ENCODE measurements around the gene SKIC8.
"Not testable (repeated sequence)": the region's sequence is repeated elsewhere in the genome, so short reads cannot be mapped to it uniquely, and the experiment has no call there.

Gene SKIC8

GRCh38 chr15:78245392-78245791 is 54.0 kb downstream of the SKIC8 start:
- not testable (repeated sequence) for H3K9me3 ChIP-seq (ENCODE audit: low read length); H3K27ac ChIP-seq (ENCODE audit: low read depth, low read length); H3K36me3 ChIP-seq (ENCODE audit: insufficient read depth, low read length); H3K4me3 ChIP-seq (ENCODE audit: low read depth in 1 of 2, low read length in 2 of 2); H3K9ac ChIP-seq (ENCODE audit: low read length); H3K27me3 ChIP-seq (ENCODE audit: control insufficient read depth in 1 of 2, insufficient read depth in 2 of 2, low read length in 2 of 2); H3K4me1 ChIP-seq (ENCODE audit: insufficient read depth, low read length)

- no peaks in the 10 kb centered on the region for H3K36me3 ChIP-seq (ENCODE audit: insufficient read depth, low read length)
- H3K27ac ChIP-seq (ENCODE audit: low read depth, low read length), result no peak overlapping the region
- H3K9ac ChIP-seq (ENCODE audit: low read length), result no peak overlapping the region
- peaks cover 8% of the 10 kb centered on the region for H3K4me1 ChIP-seq (ENCODE audit: insufficient read depth, low read length)
- no peaks in the 10 kb centered on the region for H3K9me3 ChIP-seq (ENCODE audit: low read length)
- H3K27me3 ChIP-seq (ENCODE audit: control insufficient read depth in 1 of 2, insufficient read depth in 2 of 2, low read length in 2 of 2), result no peaks in the 10 kb centered on the region
- H3K4me3 ChIP-seq (ENCODE audit: low read depth in 1 of 2, low read length in 2 of 2), result no peak overlapping the region
Observed at GRCh38 chr15:78244893-78245292, 54.5 kb downstream of the SKIC8 start.

GRCh38 chr15:78244101-78244500 is 55.3 kb downstream of the SKIC8 start:
- Histone ChIP-seq H3K27me3 (ENCODE audit: control insufficient read depth in 1 of 2, insufficient read depth in 2 of 2, low read length in 2 of 2) (no peaks in the 10 kb centered on the region), H3K27ac (ENCODE audit: low read depth, low read length) (no peak overlapping the region), H3K9me3 (ENCODE audit: low read length) (no peaks in the 10 kb centered on the region), H3K4me1 (ENCODE audit: insufficient read depth, low read length) (peaks cover 8% of the 10 kb centered on the region), H3K9ac (ENCODE audit: low read length) (no peak overlapping the region), H3K36me3 (ENCODE audit: insufficient read depth, low read length) (no peaks in the 10 kb centered on the region), H3K4me3 (ENCODE audit: low read depth in 1 of 2, low read length in 2 of 2) (no peak overlapping the region)

GRCh38 chr15:78243491-78243941 is 55.9 kb downstream of the SKIC8 start:
- Histone ChIP-seq H3K4me1 (ENCODE audit: insufficient read depth, low read length) (peaks cover 8% of the 10 kb centered on the region), H3K36me3 (ENCODE audit: insufficient read depth, low read length) (no peaks in the 10 kb centered on the region), H3K9me3 (ENCODE audit: low read length) (no peaks in the 10 kb centered on the region), H3K27ac (ENCODE audit: low read depth, low read length) (no peak overlapping the region), H3K4me3 (ENCODE audit: low read depth in 1 of 2, low read length in 2 of 2) (no peak overlapping the region), H3K9ac (ENCODE audit: low read length) (no peak overlapping the region), H3K27me3 (ENCODE audit: control insufficient read depth in 1 of 2, insufficient read depth in 2 of 2, low read length in 2 of 2) (no peaks in the 10 kb centered on the region)

GRCh38 chr15:78243058-78243457 is 56.4 kb downstream of the SKIC8 start:
- Histone ChIP-seq H3K27me3 (ENCODE audit: control insufficient read depth in 1 of 2, insufficient read depth in 2 of 2, low read length in 2 of 2) (no peaks in the 10 kb centered on the region), H3K9ac (ENCODE audit: low read length) (no peak overlapping the region), H3K4me1 (ENCODE audit: insufficient read depth, low read length) (peaks cover 8% of the 10 kb centered on the region), H3K4me3 (ENCODE audit: low read depth in 1 of 2, low read length in 2 of 2) (no peak overlapping the region), H3K36me3 (ENCODE audit: insufficient read depth, low read length) (no peaks in the 10 kb centered on the region), H3K27ac (ENCODE audit: low read depth, low read length) (no peak overlapping the region), H3K9me3 (ENCODE audit: low read length) (no peaks in the 10 kb centered on the region)

- Histone ChIP-seq H3K27ac (ENCODE audit: low read depth, low read length) (no peak overlapping the region), H3K9ac (ENCODE audit: low read length) (no peak overlapping the region), H3K4me1 (ENCODE audit: insufficient read depth, low read length) (peaks cover 8% of the 10 kb centered on the region), H3K4me3 (ENCODE audit: low read depth in 1 of 2, low read length in 2 of 2) (no peak overlapping the region), H3K27me3 (ENCODE audit: control insufficient read depth in 1 of 2, insufficient read depth in 2 of 2, low read length in 2 of 2) (no peaks in the 10 kb centered on the region), H3K9me3 (ENCODE audit: low read length) (no peaks in the 10 kb centered on the region), H3K36me3 (ENCODE audit: insufficient read depth, low read length) (no peaks in the 10 kb centered on the region)
Observed at GRCh38 chr15:78242128-78242527, 57.3 kb downstream of the SKIC8 start.

GRCh38 chr15:78241017-78241416 is 58.4 kb downstream of the SKIC8 start:
- no peak overlapping the region for H3K27ac ChIP-seq (ENCODE audit: low read depth, low read length)
- no peak overlapping the region for H3K4me3 ChIP-seq (ENCODE audit: low read depth in 1 of 2, low read length in 2 of 2)
- H3K4me1 ChIP-seq (ENCODE audit: insufficient read depth, low read length), result peaks cover 8% of the 10 kb centered on the region
- H3K9me3 ChIP-seq (ENCODE audit: low read length), result no peaks in the 10 kb centered on the region
- no peak overlapping the region for H3K9ac ChIP-seq (ENCODE audit: low read length)
- no peaks in the 10 kb centered on the region for H3K27me3 ChIP-seq (ENCODE audit: control insufficient read depth in 1 of 2, insufficient read depth in 2 of 2, low read length in 2 of 2)
- no peaks in the 10 kb centered on the region for H3K36me3 ChIP-seq (ENCODE audit: insufficient read depth, low read length)

GRCh38 chr15:78239811-78240210 is 59.6 kb downstream of the SKIC8 start:
- Histone ChIP-seq H3K4me1 (ENCODE audit: insufficient read depth, low read length) (peaks cover 8% of the 10 kb centered on the region), H3K9ac (ENCODE audit: low read length) (no peak overlapping the region), H3K27me3 (ENCODE audit: control insufficient read depth in 1 of 2, insufficient read depth in 2 of 2, low read length in 2 of 2) (no peaks in the 10 kb centered on the region), H3K9me3 (ENCODE audit: low read length) (no peaks in the 10 kb centered on the region), H3K27ac (ENCODE audit: low read depth, low read length) (no peak overlapping the region), H3K4me3 (ENCODE audit: low read depth in 1 of 2, low read length in 2 of 2) (no peak overlapping the region), H3K36me3 (ENCODE audit: insufficient read depth, low read length) (no peaks in the 10 kb centered on the region)

- no peak overlapping the region for H3K27ac ChIP-seq (ENCODE audit: low read depth, low read length)
- no peaks in the 10 kb centered on the region for H3K4me1 ChIP-seq (ENCODE audit: insufficient read depth, low read length)
- H3K27me3 ChIP-seq (ENCODE audit: control insufficient read depth in 1 of 2, insufficient read depth in 2 of 2, low read length in 2 of 2), result no peaks in the 10 kb centered on the region
- H3K36me3 ChIP-seq (ENCODE audit: insufficient read depth, low read length), result no peaks in the 10 kb centered on the region
- H3K9me3 ChIP-seq (ENCODE audit: low read length), result no peaks in the 10 kb centered on the region
- H3K9ac ChIP-seq (ENCODE audit: low read length), result no peak overlapping the region
- H3K4me3 ChIP-seq (ENCODE audit: low read depth in 1 of 2, low read length in 2 of 2), result no peak overlapping the region
Observed at GRCh38 chr15:78237146-78237545, 62.3 kb downstream of the SKIC8 start.

GRCh38 chr15:78236491-78236890 is 62.9 kb downstream of the SKIC8 start:
- Histone ChIP-seq H3K27me3 (ENCODE audit: control insufficient read depth in 1 of 2, insufficient read depth in 2 of 2, low read length in 2 of 2) (no peaks in the 10 kb centered on the region), H3K4me1 (ENCODE audit: insufficient read depth, low read length) (no peaks in the 10 kb centered on the region), H3K4me3 (ENCODE audit: low read depth in 1 of 2, low read length in 2 of 2) (no peak overlapping the region), H3K9ac (ENCODE audit: low read length) (no peak overlapping the region), H3K36me3 (ENCODE audit: insufficient read depth, low read length) (no peaks in the 10 kb centered on the region), H3K9me3 (ENCODE audit: low read length) (no peaks in the 10 kb centered on the region), H3K27ac (ENCODE audit: low read depth, low read length) (no peak overlapping the region)

- H3K27me3 ChIP-seq (ENCODE audit: control insufficient read depth in 1 of 2, insufficient read depth in 2 of 2, low read length in 2 of 2), result no peaks in the 10 kb centered on the region
- no peak within 1 kb of the TSS for H3K4me3 ChIP-seq (ENCODE audit: low read depth in 1 of 2, low read length in 2 of 2)
- no peaks in the 10 kb centered on the region for H3K36me3 ChIP-seq (ENCODE audit: insufficient read depth, low read length)
- H3K4me1 ChIP-seq (ENCODE audit: insufficient read depth, low read length), result no peaks in the 10 kb centered on the region
- H3K9me3 ChIP-seq (ENCODE audit: low read length), result no peaks in the 10 kb centered on the region
- H3K9ac ChIP-seq (ENCODE audit: low read length), result no peak within 1 kb of the TSS
- no peak within 1 kb of the TSS for H3K27ac ChIP-seq (ENCODE audit: low read depth, low read length)
Observed at GRCh38 chr15:78234515-78235040, 64.8 kb downstream of the SKIC8 start, which contains the start of gene ACSBG1. Gene ACSBG1 (minus strand): TSS chr15:78234565. CDS start chr15:78234501, 64 bp downstream.

GRCh38 chr15:78233496-78233895 is 65.9 kb downstream of the SKIC8 start:
- H3K27ac ChIP-seq (ENCODE audit: low read depth, low read length), result no peak overlapping the region
- H3K9ac ChIP-seq (ENCODE audit: low read length), result no peak overlapping the region
- H3K9me3 ChIP-seq (ENCODE audit: low read length), result no peaks in the 10 kb centered on the region
- no peaks in the 10 kb centered on the region for H3K4me1 ChIP-seq (ENCODE audit: insufficient read depth, low read length)
- no peaks in the 10 kb centered on the region for H3K27me3 ChIP-seq (ENCODE audit: control insufficient read depth in 1 of 2, insufficient read depth in 2 of 2, low read length in 2 of 2)
- H3K4me3 ChIP-seq (ENCODE audit: low read depth in 1 of 2, low read length in 2 of 2), result no peak overlapping the region
- no peaks in the 10 kb centered on the region for H3K36me3 ChIP-seq (ENCODE audit: insufficient read depth, low read length)
